ENCODE results near the gene KRT1.

The KRT1 gene

DNA sequence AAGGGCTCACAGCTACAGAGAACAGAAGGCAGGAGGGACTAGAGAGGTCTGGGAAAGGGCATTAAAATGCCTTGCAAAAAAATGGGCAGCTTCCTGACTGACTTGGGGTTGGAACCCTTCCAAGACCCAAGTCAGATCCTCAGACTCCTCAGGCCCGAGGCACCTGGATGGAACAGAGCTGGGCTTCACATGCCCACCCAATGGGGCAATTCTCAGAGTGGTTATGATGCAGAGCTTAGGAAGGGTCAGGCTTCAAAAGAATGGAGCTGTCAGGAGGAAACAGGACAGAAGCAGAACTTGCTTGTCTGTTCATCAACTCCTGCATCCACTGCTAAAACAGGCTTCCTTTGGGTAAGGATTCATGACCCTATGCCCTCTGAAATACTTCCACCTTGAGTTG is 9.7 kb upstream of the KRT1 start:
- POLR2A ChIA-PET = no interaction called here
- CTCF ChIA-PET = interaction anchor here (1.1 kb wide), 1 partner anchor 15 kb away, joined by 3 read pairs; no protein-coding TSS in a partner anchor
- DNase-seq (ENCODE audit: extremely low spot score) = no peak
- TF ChIP-seq, protein P1, sequence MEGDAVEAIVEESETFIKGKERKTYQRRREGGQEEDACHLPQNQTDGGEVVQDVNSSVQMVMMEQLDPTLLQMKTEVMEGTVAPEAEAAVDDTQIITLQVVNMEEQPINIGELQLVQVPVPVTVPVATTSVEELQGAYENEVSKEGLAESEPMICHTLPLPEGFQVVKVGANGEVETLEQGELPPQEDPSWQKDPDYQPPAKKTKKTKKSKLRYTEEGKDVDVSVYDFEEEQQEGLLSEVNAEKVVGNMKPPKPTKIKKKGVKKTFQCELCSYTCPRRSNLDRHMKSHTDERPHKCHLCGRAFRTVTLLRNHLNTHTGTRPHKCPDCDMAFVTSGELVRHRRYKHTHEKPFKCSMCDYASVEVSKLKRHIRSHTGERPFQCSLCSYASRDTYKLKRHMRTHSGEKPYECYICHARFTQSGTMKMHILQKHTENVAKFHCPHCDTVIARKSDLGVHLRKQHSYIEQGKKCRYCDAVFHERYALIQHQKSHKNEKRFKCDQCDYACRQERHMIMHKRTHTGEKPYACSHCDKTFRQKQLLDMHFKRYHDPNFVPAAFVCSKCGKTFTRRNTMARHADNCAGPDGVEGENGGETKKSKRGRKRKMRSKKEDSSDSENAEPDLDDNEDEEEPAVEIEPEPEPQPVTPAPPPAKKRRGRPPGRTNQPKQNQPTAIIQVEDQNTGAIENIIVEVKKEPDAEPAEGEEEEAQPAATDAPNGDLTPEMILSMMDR (IDR thresholded peaks at IDR 0.05; ENCODE audit: control extremely low read depth, extremely low read depth, low read depth, missing control alignments) = no peak

DNA sequence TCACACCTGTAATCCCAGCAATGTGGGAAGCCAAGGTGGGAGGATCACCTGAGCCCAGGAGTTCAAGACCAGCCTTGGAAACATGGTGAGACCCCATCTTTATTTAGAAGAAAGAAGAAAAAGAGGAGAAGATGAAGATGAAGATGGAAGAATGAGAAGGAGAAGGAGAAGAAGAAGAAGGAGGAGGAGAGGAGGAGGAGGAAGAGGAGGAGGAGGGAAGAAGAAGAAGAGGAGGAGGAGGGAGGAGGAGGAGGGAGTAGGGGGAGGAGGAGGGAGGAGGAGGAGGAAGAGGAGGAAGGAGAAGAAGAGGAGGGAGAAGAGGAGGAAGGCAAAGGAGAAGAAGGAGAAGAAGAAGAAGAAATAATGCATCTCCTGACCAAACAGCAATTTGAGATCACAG is 9.0 kb upstream of the KRT1 start:
- no peak for DNase-seq (ENCODE audit: extremely low spot score)
- TF ChIP-seq, protein P1 (IDR thresholded peaks at IDR 0.05; ENCODE audit: control extremely low read depth, extremely low read depth, low read depth, missing control alignments) = no peak
- CTCF ChIA-PET = interaction anchor here (1.1 kb wide), 1 partner anchor 14 kb away, joined by 3 read pairs; no protein-coding TSS in a partner anchor
- POLR2A ChIA-PET = no interaction called here

DNA sequence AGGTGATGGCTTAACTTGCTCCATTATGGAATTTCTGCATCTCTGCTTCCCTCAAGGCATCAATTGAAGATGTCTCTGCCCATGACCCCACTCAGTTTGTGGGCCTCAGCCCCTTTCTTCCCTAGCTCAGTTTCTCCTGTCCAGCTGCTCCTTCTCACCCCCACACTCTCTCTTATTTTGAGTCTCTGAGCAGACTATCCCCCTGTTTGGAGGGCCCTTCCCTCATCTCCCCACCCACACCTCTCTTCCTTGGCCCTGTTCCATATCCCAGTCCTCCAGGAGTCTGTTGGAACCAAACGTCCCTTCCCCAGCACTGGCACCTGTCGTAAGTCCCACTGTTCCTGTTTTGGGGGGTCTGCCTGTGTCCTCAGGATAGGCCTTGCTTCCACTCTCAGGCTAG is 8.3 kb upstream of the KRT1 start:
- DNase-seq (ENCODE audit: extremely low spot score) = no peak
- ChIA-PET POLR2A (no interaction called here), CTCF (no interaction called here)
- TF ChIP-seq, protein P1 (IDR thresholded peaks at IDR 0.05; ENCODE audit: control extremely low read depth, extremely low read depth, low read depth, missing control alignments) = no peak

DNA sequence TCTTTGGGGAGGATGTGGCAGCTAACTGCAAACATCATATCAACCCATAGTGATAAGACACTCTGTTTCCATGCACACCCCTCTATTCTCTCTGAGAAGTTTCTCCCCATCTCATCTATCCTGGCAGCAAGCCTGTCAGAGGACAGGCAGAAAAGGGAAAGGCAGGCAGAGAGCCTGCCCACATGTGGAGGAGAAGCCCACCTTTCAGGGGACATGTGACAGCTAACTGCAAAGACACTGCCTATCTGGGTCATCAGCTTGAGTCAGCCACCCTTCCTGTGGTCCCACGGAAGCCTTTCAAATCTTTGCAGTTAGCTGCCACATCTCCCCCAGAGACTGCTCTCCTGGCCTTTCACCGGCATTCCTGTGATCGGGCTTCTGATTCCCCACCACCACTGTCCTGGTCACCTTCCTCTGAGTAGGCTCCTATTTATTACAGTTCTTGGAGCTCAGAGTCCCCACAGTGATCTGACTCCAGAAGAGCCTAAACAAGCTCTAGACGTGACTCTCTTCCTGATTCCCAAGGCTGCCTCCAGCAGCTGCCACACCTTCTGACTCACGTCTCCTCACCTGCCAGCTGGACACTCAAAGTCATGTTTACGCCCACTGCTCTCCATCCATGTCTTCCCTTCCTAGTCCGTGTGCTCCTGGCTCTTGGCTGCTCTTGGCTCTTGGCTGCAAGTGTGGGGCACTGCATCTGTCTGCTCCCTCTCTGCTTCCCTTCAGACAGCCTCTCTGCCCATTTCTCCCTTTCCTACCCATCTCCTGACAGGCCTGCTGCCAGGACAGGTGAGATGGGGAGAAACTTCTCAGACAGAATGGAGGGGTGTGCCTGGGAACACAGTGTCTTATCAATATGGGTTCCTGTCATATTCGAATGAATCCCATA is 7.5 kb upstream of the KRT1 start:
- TF ChIP-seq, protein P1 (IDR thresholded peaks at IDR 0.05; ENCODE audit: control extremely low read depth, extremely low read depth, low read depth, missing control alignments) = no peak
- ChIA-PET CTCF (no interaction called here), POLR2A (no interaction called here)
- no peak for DNase-seq (ENCODE audit: extremely low spot score)

DNA sequence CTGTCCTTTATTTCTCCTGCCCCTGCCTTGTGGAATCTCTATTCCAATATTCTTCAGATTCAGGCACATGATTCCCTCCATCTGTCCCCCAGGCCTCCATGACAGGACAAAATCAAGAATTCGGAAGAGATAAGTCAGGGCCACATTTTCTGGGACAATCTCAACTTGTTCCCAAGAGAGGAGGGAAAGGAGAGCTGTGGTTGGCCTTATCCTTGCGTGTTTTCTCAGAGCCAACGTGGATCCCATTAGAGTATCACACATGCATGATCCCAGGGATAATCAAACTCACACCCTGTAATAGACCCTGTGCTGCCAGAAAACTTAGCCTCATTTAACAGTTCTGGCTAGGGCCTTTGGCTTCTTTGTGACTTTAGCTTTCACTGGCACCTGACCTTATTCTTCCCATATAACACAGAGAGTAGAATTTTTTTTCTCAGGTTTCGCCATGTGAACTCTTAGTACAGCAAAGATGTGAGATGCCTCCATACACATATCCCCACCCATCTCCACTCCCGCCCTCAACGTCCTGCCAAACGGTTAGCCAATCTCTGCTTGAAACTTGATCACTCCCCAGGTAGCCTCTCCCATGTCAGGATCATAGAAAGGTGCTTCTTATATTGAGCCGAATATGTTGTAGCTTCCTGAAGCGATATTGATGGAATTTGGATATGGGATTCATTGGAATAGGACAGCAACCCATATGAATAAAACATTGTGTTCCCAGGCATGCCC is 6.7 kb upstream of the KRT1 start:
- POLR2A ChIA-PET = no interaction called here
- CTCF ChIA-PET = no interaction called here
- TF ChIP-seq, protein P1 (IDR thresholded peaks at IDR 0.05; ENCODE audit: control extremely low read depth, extremely low read depth, low read depth, missing control alignments) = no peak
- no peak for DNase-seq (ENCODE audit: extremely low spot score)

DNA sequence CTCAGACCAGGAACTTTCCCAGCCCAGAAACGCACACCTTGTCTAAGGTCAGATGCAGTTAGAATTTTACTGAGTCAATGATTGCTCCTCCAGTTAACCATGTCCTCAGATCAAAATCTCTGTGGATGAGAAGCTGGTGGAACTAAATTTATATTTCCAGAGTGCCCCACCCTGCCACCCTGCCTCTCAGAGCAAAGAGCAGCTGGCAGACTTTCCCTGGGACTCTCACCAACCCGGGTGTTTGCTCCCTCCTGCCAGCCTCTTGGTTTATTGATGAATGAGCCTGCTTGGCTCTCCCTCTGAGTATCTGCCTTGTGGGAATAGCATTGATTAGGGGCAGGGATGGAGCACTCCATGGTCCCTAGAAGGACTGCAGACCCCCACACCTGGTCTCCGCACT is 5.9 kb upstream of the KRT1 start:
- POLR2A ChIA-PET = no interaction called here
- no peak for DNase-seq (ENCODE audit: extremely low spot score)
- CTCF ChIA-PET = interaction anchor here (1.4 kb wide), 1 partner anchor 11 kb away, joined by 4 read pairs; no protein-coding TSS in a partner anchor
- TF ChIP-seq, protein P1 (IDR thresholded peaks at IDR 0.05; ENCODE audit: control extremely low read depth, extremely low read depth, low read depth, missing control alignments) = no peak
